ENCODE measurements around the gene TPPP3.

Gene TPPP3

DNA sequence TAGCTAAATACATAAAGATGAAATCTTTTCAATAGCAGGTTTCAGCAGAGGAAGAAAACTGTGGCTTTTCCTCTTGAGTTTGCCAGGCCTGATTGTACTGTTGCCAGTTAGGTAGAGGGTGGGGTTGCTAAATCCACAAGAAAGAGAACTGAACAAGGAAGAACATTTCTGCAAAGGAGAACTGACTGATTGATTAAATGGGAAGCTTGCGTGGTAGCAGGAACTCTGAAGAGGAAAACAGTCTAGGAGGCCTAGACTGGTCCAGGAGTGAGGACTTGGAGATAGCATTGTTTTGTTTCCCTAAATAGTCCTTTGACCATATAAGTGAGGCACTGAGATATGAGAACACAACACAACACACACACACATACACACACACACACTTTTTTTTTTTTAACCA, 47.9 kb downstream of the TPPP3 start:
- DNase-seq (ENCODE audit: low read depth, low spot score), result no peak

DNA sequence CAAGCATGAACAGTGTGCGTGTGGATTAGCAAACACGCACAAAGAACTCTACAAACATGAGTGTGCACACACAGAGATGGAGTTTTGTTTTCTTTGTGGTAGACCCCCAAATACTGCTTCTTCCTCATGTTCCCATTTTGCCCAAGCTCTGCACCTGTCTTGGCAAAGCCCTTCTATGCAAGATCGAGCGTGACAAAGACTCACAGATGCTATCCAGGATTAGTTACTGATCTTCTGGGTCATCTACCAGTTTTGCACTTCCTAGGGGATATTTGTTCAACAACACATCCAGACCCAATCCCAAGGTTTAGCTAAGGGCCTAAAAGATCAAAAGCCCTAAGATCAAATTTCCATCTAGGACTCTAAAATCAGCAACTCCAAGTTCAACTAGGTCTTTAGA, 50.7 kb downstream of the TPPP3 start:
- no peak for DNase-seq (ENCODE audit: low read depth, low spot score)

DNA sequence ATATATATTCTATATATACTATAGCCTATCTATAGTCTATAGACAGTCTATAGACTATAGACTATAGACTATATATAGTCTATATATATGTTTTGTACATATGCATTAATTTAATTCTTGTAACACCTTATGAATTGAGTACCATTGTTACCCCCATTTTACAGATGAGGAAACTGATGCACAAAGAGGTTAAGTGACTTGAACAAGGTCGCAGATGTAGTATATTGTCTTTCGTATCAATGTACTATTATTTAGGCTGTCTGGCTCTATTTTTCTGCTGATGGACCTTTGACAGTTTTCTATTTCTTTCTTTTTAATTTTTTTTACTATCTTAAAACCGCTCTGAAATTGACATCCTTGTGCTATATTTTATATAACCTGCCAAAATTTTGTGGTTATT, 52.0 kb downstream of the TPPP3 start:
- DNase-seq (ENCODE audit: low read depth, low spot score), result no peak

Measured in activated CD4-positive, CD25-positive, alpha-beta regulatory T cell treated with anti-CD3 and anti-CD28 coated beads, Interleukin-2, amount 50 U/mL, for 16 hours (primary cell).